Measurements from ENCODE around the gene KRTAP5-10.
"Not testable (repeated sequence)": the region's sequence is repeated elsewhere in the genome, so short reads cannot be mapped to it uniquely, and the experiment has no call there.

KRTAP5-10 gene

DNA sequence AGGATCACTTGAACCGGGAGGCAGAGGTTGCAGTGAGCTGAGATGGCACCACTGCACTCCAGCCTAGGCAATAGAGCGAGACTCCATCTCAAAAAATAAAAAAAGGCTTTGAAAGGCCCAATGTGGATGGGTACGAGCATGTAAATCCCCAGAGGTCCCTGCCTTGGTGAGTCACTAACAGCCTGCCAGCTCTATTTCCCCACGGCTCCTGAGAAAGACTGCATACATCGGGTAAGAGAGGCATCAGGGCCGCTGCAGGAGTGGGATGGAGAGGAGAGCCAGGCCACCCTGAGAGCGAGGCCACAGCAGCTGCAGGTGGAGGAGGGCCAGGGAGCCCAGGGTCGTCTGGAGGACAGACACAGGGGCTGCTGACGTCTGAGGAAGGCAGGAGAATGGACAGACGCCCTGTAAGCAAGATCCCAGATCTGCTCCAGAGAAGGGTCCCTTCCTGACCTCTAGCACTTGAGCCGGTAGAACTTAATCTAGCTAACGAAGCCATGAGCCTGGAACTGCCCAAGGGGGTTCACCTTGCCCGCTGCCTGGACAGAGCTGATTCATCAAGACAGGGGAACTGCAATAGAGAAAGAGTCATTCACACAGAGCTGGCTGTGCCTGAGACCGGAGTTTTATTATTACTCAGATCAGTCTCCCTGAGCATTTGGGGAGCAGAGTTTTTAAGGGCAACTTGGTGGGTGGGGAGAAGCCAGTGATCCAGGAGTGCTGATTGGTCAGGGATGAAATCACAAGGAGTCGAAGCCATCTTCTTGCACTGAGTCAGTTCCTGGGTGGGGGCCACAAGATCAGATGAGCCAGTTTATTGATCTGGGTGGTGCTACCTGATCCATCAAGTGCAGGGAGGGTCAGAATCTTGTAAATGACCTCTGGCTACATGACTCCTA lies 22.2 kb upstream of the KRTAP5-10 start:
- DNase-seq (ENCODE audit: low read depth, low spot score): no peak

DNA sequence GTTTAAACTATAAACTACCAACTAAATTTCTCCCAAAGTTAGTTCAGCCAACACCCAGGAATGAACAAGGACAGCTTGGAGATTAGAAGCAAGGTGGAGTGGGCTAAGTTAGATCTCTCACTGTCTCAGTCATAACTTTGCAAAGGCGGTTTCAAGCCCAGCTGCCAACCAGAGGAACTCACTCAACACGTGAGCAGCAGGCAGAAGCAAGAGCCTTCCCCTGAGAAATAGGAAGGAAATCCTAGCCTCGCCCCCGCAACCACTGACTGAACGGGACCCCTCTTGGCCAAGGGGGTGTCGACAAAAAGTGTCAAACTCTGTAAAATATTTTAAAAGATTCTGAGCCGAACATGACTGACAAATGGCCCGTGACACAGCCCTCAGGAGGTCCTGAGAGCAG lies 21.5 kb upstream of the KRTAP5-10 start:
- DNase-seq (ENCODE audit: low read depth, low spot score): no peak

DNA sequence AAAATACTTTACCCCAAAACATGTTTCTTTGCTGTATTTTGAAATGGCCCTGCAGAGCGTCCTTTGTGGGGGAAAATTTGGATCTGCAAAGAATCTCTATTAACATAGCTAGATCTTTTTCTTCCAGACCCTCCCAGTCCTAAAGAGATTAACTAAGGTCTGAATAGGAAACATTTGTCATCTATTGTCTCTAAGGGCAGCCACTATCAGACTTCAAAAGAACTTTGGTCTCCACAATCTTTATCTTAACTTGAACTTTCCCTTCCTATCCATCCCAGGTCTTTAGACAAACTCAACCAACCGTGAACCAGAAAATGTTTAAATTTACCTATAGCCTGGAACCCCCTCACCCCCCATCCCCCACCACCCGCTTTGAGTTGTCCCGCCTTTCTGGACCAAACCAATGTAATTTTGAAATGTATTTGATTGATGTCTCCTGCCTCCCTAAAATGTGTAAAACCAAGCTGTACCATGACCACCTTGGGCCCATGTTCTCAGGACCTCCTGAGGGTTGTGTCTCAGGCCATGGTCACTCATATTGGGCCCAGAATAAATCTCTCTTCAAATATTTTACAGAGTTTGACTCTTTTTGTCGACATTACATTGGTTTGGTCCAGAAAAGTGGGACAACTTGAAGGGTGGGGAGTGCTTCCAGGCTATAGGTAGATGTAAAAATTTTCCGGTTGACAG lies 20.7 kb upstream of the KRTAP5-10 start:
- no peak for DNase-seq (ENCODE audit: low read depth, low spot score)

DNA sequence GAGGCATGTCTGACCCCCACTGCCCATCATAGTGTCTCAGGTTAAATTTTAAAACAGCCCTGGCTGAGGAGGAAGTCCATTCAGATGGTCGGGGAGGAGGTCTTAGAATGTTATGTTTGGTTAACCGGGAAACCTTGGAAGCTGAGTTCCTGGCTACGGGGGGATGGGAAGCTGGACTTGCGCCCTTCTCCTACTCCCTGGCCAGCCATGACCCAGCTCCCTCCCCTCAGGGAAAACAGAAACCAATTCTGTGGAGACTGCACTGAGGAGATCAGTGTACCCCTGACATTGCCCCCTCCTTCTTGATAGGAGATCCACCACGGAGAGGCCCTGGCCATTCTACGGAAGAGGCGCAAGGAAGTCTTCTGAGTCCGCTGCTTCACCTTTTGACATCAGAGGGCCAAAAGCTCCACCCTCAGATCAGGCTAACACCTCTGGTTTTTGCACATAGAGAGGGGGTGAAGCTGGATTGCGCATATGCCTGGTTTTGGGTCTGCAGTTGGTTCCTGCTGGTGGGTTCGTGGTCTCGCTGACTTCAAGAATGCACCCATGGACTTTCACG lies 19.9 kb upstream of the KRTAP5-10 start:
- no peak for DNase-seq (ENCODE audit: low read depth, low spot score)

DNA sequence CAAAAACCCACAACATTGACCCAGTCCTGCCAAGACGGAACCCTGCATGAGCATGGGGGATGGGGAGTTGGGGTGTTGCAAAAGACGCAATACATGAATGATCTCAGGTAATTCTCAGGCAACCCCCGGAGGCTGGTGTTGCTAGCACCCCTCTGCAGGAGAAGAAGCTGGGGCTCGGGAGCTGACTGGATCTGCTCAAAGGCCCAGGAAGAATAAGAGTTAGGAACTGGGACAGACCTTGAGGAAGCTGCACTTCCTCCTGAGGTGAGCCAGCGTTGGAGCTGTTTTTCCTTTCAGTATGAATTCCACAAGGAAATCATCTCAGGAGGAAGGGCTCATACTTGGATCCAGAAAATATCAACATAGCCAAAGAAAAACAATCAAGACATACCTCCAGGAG lies 17.2 kb upstream of the KRTAP5-10 start, which contains the start of gene KRTAP5-9:
Gene KRTAP5-9 (plus strand): TSS at position 301 of the 400 bp plus-strand sequence. CDS start 238 bp downstream, outside the sequence.
- DNase-seq (ENCODE audit: low read depth, low spot score): no peak

DNA sequence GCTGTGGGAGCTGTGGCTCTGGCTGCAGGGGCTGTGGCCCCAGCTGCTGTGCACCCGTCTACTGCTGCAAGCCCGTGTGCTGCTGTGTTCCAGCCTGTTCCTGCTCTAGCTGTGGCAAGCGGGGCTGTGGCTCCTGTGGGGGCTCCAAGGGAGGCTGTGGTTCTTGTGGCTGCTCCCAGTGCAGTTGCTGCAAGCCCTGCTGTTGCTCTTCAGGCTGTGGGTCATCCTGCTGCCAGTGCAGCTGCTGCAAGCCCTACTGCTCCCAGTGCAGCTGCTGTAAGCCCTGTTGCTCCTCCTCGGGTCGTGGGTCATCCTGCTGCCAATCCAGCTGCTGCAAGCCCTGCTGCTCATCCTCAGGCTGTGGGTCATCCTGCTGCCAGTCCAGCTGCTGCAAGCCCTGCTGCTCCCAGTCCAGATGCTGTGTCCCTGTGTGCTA lies 16.6 kb upstream of the KRTAP5-10 start:
- DNase-seq (ENCODE audit: low read depth, low spot score): no peak

DNA sequence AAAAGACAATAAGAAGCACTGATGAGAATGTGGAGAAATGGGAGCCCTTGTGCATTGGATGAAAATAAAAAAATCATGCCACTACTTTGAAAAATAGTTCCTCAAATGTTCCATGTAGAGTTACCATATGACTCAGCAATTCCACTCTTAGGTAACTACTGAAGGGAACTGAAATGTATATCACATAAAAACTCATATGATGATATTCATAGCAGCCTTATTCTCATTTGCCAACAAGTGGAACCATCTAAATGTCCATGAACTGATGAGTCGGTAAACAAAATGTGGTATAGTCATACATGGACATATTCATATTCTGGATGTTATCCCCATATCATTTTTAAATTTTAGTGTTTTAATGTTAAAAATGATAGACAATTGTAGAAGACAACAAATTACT lies 13.7 kb upstream of the KRTAP5-10 start:
- DNase-seq (ENCODE audit: low read depth, low spot score): no peak

DNA sequence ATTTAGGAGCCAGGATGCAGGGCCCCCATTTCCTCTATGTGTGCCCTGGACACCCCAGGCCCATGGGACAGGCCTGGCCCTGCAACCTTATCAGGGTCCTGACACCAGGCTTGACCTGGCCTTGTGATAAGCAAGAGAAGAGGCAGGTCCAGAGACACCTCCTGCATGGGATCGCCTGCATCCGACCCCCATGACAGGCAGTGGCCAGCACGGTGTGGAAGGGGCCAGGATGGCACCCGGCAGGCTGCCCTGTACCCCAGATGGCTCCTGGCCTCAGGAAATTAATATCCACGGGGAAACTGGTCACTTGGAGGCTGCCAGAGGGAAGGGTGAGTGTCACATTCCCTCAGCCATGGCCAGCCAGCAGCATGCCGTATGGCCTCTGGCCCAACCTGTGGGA lies 10.4 kb upstream of the KRTAP5-10 start:
- no peak for DNase-seq (ENCODE audit: low read depth, low spot score)

DNA sequence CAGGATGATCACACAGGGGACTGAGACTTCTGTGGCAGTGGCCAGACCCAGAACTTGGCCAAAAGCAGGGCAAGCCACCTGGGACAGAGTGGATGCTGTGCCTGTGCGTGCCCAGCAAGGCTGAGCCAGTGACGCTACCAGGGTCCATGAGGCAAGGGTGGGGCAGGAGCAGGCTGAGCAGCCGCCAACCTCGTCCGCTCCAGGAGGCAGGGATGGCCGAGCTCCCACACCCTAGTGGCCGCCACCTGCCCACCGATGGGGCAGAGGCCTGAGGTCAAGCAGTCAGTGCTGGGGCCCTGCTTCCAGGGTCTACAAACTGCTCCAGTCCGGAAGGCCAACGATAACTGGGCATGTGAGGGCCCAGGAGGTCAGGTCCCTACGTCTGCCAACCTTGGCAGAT lies 9.9 kb upstream of the KRTAP5-10 start:
- no peak for DNase-seq (ENCODE audit: low read depth, low spot score)

DNA sequence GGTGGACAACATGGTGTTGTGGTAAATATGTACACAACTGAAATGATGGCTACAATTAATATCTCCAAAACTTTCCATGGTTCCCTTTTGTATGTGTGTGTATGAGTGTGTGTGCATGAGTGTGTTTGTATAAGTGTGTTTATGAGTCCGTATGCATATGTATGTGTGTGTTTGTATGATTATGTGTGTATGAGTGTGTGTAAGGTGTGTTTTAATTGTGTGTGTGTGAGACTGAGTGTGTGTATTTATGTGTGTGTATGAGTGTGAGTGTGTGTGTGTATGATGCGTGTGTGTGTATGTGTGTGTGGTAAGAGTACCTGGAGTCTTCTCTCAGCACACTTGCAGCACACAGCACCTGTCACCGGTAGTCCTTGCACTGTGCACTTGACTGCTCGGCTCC lies 9.3 kb upstream of the KRTAP5-10 start:
- no peak for DNase-seq (ENCODE audit: low read depth, low spot score)

DNA sequence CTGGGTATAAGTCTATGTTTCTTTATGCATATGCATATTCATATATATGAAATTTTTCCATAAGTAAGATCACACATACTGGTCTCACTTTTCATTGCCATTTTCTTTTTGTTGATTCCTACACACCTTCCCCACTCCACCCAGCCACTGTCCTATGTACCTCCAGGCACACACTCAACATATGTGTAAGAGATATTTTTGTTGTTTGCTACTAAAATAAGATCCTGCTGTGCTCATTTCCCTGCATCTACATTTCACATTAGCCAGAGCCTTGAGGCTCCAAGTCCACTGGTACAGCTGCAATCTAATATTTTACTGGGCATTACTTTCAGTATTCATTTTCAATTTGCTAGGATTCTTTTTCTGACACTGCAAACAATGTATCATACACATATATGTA lies 8.1 kb upstream of the KRTAP5-10 start:
- DNase-seq (ENCODE audit: low read depth, low spot score): no peak

DNA sequence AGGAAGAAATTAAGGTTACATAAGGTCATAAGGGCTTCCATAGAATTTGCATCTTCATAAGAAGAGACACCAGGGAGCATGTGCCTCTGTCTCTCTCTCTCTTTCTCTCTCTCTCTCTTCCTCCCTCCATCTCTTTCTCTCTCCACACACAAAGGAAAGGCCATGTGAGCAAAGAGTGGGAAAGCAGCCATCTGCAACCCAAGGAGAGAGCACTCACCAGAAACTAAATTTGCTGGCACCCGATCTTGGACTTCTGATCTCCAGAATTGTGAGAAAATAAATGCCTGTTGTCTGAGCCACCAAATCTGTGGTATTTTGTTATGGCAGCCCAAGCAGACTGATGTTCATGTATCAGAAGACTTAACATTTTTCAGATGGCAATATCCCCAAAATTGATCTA lies 6.4 kb upstream of the KRTAP5-10 start:
- no peak for DNase-seq (ENCODE audit: low read depth, low spot score)

DNA sequence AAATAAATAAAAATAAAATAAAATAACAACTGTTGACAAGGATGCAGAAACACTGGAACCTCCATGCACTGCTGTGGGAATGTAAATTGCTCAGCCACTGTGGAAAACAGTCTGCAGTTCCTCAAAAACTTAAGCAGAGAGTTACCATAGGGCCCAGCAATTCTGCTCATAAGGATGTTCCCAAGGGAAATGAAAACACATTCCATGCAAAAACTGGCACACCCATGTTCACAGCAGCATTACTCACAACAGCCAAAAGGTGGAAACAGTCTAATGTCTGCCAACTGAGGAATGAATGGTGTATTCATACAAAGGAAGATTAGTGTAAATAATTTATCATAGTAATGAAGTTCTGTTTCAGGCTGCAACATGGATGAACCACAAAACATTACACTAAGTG lies 3.2 kb upstream of the KRTAP5-10 start:
- DNase-seq (ENCODE audit: low read depth, low spot score): no peak

DNA sequence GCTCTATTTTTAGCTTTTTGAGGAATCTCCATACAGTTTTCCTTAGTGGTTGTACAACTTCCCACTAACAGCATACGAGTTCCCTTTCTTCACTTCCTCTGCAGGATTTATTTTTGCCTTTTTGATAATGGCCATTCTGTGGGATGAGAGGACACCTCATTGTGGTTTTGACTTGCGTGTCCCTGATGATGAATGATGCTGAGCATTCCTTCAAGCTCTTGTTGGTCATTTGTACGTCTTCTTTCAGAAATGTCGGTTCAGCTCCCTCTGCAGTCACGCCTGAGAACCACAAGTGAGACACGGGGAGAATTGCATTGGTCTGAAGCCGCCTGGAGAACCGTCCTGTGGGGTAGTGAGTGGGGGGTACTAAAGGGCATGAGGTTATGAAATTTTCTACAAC lies 2.0 kb upstream of the KRTAP5-10 start:
- DNase-seq (ENCODE audit: low read depth, low spot score): peak; percentile 38

DNA sequence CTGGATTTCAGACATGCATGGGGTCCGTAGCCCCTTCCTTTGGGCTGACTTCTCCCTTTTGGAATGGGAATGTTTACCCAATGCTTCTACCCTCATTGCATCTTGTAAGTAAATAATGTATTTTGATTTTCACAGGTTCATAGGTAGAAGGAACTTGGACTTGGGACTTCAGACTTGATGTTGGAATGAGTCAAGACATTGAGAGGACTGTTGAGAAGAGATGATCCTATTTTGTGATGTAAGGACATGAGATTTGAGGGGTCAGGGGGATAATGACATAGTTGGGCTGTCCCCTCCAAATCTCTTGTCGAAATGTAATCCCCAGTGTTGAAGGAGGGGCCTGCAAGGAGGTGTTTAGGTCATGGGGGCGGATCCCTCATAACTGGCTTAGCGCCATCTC lies 933 bp upstream of the KRTAP5-10 start:
- DNase-seq (ENCODE audit: low read depth, low spot score): no peak

DNA sequence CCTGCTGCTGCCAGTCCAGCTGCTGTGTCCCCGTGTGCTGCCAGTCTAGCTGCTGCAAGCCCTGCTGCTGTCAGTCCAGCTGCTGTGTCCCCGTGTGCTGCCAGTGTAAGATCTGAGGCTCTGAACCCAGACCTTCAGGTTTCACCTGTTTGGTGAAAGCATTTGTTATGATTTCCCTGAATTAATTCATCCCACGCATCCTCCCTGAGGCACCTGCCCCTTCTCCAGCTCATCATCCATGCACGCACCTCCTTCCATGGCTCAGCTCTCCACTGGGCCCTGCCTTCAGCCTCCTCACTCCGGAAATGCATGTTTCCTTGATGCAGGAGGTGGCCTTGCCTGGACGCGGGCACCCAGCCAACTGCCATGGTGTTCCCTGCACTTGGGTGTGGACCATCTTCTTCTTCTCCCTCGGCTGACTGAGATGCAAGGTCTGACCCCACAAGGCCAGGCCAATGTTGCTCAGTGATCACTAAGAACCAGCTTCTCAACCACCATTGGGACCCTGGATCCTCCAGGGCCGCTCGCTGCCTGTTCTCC lies 788 bp downstream of the KRTAP5-10 start:
- no peak for DNase-seq (ENCODE audit: low read depth, low spot score)

DNA sequence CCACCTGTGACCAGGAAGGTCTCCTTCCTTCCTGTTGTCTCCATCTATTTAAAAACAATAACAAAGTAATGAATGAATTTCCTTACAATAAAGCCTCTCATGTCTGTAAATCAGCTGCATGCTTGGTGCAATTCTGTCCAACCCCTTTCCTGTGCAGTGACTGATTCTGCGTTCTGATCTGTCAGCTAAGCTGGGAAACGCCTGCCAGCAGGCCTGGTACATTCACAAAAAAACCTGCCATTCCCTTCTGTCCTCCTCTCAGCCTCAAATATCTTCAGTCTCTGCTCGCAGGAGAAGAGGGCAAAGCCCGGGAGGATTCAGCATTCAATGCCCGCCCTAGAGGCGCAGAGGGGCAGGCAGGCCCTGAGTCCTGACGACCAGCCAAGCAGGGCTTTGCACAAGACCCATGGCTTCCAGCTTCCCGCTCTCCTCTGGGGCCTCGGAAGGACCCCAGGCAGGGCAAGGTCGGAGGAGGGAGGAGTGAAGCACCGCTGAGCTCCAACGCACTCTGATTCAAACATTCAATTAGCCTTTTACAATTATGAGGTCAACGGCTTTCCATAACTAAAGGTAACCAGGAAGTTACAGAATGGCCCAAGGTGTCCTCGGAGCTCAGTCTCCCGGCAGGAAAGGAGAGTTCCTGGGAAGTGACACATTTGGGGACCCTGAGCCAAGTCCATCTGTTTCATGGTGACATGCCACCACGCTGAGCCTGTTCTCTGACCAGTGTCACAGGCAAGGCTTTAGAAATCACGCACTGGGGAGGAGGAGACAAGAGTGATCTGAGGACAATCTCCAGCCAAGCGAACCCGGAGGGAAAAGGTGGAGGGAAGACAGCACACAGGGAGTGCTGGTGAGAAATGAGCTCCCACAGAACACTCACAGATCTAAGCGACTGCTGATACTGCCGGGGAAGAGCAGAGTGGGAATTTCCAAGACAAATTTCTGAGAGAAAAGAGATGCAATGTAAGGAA lies 1.6 kb downstream of the KRTAP5-10 start:
- not testable (repeated sequence) for DNase-seq (ENCODE audit: low read depth, low spot score)

DNA sequence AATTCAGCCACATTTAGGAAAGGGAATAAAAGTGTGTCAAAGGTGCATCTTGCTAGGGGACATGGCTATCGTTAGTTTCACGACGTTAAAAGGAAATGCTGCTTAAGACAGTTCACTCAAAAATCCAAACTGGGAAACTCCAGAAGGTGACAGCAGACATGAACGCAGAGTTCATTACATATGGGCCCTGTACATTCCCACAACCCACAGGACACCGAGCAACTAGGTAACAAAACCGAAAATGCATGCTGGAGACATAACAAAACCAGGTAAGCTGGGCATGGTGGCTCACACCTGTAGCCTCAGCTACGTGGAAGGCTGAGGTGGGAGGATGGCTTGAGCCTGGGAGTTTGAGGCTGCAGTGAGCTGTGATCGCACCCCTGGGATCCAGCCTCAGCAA lies 2.3 kb downstream of the KRTAP5-10 start:
- not testable (repeated sequence) for DNase-seq (ENCODE audit: low read depth, low spot score)

DNA sequence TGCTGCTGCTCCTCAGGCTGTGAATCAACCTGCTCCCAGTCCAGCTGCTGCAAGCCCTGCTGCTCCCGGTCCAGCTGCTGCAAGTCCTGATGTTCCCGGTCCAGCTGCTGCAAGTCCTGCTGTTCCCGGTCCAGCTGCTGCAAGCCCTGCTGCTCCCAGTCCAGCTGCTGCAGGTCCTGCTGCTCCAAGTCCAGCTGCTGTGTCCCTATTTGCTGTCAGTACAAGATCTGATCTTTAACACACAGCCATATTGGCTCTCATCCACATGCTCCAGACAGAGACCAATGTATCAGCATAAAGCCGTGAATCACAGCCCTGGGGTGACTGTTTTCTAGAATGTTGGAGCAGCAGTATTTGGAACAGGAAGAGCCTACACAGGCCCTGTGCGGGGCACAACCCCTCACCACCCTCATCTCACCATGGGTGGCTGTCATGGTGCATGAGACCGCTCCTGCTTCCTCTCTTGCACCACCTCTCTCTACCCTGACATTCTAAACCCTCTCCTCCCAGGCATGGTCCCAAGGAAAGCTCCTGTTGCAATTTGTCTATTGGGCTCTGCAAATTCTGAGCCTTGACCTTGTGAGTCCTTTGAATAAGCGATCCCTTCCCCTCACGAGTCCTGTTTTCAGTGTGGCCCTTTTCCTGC lies 3.5 kb downstream of the KRTAP5-10 start:
- no peak for DNase-seq (ENCODE audit: low read depth, low spot score)

DNA sequence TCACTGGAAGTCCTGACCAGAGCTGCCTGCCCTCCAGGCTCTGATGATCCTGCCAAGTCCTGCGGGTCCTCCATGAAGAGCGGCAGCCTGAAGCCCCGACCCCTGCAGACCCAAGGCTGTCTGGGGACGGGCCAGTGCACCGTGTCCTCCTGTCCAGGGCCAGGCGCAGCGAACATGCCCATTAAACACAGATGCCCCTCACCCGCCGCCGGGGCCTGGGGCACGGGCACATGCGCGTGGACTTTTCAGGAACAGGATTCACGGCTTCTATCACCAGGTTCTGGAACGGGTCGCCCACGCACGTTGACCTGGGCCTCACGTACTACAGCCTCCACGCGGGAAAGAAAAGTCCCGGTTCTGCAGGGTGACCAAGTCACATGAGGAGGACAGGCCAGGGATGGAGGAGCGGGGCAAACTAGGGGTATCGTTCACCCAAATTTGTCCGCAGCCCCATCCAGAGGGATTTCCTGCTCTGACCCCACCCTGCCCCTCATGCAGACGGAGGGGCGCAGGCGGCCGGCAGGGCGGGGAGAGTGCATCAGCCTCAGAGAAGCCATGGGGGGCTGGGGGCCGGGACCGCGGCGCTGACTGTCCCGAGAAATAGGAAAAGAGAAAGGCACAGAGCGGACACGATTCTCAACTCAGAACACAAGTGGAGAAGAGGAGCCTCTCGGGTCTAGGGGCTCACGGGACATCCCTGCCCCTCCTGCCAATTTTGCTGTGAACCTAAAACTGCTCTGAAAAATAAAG lies 5.9 kb downstream of the KRTAP5-10 start:
- DNase-seq (ENCODE audit: low read depth, low spot score): not testable (repeated sequence)
